22Rv1 (cell line): ENCODE data around the gene FTMT.
"Not testable (repeated sequence)": the region's sequence is repeated elsewhere in the genome, so short reads cannot be mapped to it uniquely, and the experiment has no call there.

ENCODE experiments used
- H3K27ac ChIP-seq: fragments of 450-650 bp; 2 replicates; pipeline ENCODE4 v1.5.1; 2017
- ZFX ChIP-seq: fragments of 450-650 bp; IDR thresholded peaks from 2 replicates; pipeline ENCODE4 v1.6.1; 2017; ENCODE audit warnings: antibody characterized with exemption, borderline replicate concordance
- TF ChIP-seq, protein P1 (sequence below): fragments of 450-650 bp; IDR thresholded peaks from 2 replicates; pipeline ENCODE4 v1.5.1; 2017; ENCODE audit warnings: mild to moderate bottlenecking

Gene FTMT

GRCh38 chr5:121851643-121852574 lies at the start of gene FTMT:
Gene FTMT (plus strand): TSS chr5:121851882. CDS start chr5:121851964, 82 bp downstream.
- no peak within 1 kb of the TSS for H3K27ac ChIP-seq
- TF ChIP-seq ZFX: no peak
- TF ChIP-seq, protein P1, sequence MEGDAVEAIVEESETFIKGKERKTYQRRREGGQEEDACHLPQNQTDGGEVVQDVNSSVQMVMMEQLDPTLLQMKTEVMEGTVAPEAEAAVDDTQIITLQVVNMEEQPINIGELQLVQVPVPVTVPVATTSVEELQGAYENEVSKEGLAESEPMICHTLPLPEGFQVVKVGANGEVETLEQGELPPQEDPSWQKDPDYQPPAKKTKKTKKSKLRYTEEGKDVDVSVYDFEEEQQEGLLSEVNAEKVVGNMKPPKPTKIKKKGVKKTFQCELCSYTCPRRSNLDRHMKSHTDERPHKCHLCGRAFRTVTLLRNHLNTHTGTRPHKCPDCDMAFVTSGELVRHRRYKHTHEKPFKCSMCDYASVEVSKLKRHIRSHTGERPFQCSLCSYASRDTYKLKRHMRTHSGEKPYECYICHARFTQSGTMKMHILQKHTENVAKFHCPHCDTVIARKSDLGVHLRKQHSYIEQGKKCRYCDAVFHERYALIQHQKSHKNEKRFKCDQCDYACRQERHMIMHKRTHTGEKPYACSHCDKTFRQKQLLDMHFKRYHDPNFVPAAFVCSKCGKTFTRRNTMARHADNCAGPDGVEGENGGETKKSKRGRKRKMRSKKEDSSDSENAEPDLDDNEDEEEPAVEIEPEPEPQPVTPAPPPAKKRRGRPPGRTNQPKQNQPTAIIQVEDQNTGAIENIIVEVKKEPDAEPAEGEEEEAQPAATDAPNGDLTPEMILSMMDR: no peak

DNA sequence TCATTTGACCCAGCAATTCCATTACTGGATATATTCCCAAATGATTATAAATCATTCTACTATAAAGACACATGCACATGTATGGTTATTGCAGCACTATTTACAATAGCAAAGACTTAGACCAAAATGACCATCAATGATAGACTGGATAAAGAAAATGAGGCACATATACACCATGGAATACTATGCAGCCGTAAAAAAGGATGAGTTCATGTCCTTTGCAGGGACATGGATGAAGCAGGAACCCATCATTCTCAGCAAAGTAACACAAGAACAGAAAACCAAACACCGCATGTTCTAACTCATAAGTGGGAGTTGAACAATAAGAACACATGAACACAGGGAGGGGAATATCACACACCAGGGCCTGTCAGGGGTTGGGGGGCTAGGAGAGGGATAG lies 46.4 kb upstream of the FTMT start:
- H3K27ac ChIP-seq: not testable (repeated sequence)

GRCh38 chr5:121805911-121806310 lies 45.8 kb upstream of the FTMT start:
- H3K27ac ChIP-seq: no peak overlapping the region
- TF ChIP-seq ZFX: no peak
- TF ChIP-seq, protein P1: no peak

- no peak overlapping the region for H3K27ac ChIP-seq
- TF ChIP-seq ZFX: no peak
- TF ChIP-seq, protein P1: no peak
Measured at GRCh38 chr5:121816164-121816563, 35.5 kb upstream of the FTMT start.

- no peak for TF ChIP-seq ZFX
- TF ChIP-seq, protein P1: no peak
- no peak overlapping the region for H3K27ac ChIP-seq
Measured at GRCh38 chr5:121819682-121820261, 31.9 kb upstream of the FTMT start.

DNA sequence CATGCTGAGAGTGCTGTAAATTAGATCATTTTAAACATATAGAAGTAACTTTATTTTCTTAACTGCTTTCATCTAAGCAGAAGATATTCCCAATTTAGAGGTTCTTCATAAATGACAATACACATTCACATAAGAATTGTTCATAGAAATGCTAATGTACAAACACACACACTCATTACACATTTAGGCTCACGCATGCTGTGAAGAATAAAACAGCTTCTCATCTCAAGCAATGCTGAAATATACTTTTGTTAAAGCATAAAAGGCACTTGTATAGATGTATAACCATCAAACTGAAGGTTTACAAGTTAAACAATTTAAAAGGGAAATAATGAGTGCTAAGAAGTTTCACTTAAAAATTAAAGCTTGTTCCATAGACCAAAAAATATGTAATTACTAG lies 18.1 kb upstream of the FTMT start:
- no peak overlapping the region for H3K27ac ChIP-seq
- no peak for TF ChIP-seq ZFX
- TF ChIP-seq, protein P1: no peak

DNA sequence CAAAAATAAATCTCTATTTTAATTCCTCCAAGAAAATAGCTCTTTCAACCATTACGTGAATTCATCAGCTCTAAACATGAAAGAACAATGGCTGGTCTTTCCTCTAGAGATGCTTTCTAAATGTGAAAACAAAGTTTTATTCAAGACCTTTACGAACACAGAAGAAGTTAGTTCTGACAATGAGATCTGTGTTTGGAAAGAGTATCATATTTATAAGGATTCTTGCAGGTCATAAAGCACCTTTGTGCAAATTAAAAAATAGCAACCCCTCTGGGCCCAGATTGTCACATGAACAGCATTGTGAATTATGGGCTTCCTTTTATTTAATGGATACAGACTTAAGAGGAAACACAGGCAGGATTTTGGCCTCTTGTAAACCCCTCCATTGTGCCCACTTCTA lies 17.7 kb upstream of the FTMT start:
- H3K27ac ChIP-seq: no peak overlapping the region

More for the DNA sequence above, 17.7 kb upstream of the FTMT start:
- no peak for TF ChIP-seq ZFX
- TF ChIP-seq, protein P1: no peak
